Parathyroid adenoma (tissue), 2 donors: ENCODE results near the gene RIN3.

Experiments
- H2AFZ ChIP-seq: fragments of 300-600 bp; sonication (generic); one replicate; pipeline ENCODE4 v1.7.0; 2017; ENCODE audit warnings: antibody characterized with exemption, mild to moderate bottlenecking
- H3K27ac ChIP-seq: fragments of 300-600 bp; sonication (generic); one replicate; pipeline ENCODE4 v1.7.0; 2017
- H3K27me3 ChIP-seq: fragments of 300-600 bp; sonication (generic); one replicate; pipeline ENCODE4 v1.7.0; 2017; ENCODE audit warnings: low read length; ENCODE audit not compliant: control insufficient read depth, insufficient read depth
- H3K36me3 ChIP-seq: fragments of 300-600 bp; sonication (generic); one replicate; pipeline ENCODE4 v1.7.0; 2017; ENCODE audit warnings: low read length; ENCODE audit not compliant: control insufficient read depth, insufficient read depth
- H3K4me1 ChIP-seq: fragments of 300-600 bp; sonication (generic); one replicate; pipeline ENCODE4 v1.7.0; 2017; ENCODE audit warnings: control low read depth
- H3K4me2 ChIP-seq: fragments of 300-600 bp; sonication (generic); one replicate; pipeline ENCODE4 v1.7.0; 2017; ENCODE audit warnings: low read length
- H3K4me3 ChIP-seq: fragments of 300-600 bp; sonication (generic); one replicate; pipeline ENCODE4 v1.7.0; 2017; ENCODE audit warnings: low read depth, low read length
- H3K79me2 ChIP-seq: fragments of 300-600 bp; sonication (generic); one replicate; pipeline ENCODE4 v1.7.0; 2017; ENCODE audit warnings: control low read depth
- H3K9ac ChIP-seq: fragments of 300-600 bp; sonication (generic); one replicate; pipeline ENCODE4 v1.7.0; 2017; ENCODE audit warnings: mild to moderate bottlenecking
- H3K9me3 ChIP-seq: fragments of 300-600 bp; sonication (generic); one replicate; pipeline ENCODE4 v1.7.0; 2017; ENCODE audit warnings: low read length; ENCODE audit not compliant: control insufficient read depth
- TF ChIP-seq, protein P1 (sequence below): fragments of 300-600 bp; sonication (generic); IDR thresholded peaks from one replicate; pipeline ENCODE4 v1.7.0; 2017; ENCODE audit warnings: antibody characterized with exemption, mild to moderate bottlenecking
- donor health status: primary hyperparathyroidism.

RIN3 gene

GRCh38 chr14:92528486-92529100 is 15.0 kb downstream of the RIN3 start:
- Histone ChIP-seq H3K9ac (no peak overlapping the region), H3K9me3 (no peaks in the 10 kb centered on the region), H3K27me3 (no peaks in the 10 kb centered on the region), H3K79me2 (peaks cover 35% of the 10 kb centered on the region), H3K36me3 (no peaks in the 10 kb centered on the region), H2AFZ (no peak overlapping the region), H3K4me1 (no peaks in the 10 kb centered on the region), H3K27ac (no peak overlapping the region), H3K4me3 (no peak overlapping the region), H3K4me2 (no peak overlapping the region)
- TF ChIP-seq, protein P1, sequence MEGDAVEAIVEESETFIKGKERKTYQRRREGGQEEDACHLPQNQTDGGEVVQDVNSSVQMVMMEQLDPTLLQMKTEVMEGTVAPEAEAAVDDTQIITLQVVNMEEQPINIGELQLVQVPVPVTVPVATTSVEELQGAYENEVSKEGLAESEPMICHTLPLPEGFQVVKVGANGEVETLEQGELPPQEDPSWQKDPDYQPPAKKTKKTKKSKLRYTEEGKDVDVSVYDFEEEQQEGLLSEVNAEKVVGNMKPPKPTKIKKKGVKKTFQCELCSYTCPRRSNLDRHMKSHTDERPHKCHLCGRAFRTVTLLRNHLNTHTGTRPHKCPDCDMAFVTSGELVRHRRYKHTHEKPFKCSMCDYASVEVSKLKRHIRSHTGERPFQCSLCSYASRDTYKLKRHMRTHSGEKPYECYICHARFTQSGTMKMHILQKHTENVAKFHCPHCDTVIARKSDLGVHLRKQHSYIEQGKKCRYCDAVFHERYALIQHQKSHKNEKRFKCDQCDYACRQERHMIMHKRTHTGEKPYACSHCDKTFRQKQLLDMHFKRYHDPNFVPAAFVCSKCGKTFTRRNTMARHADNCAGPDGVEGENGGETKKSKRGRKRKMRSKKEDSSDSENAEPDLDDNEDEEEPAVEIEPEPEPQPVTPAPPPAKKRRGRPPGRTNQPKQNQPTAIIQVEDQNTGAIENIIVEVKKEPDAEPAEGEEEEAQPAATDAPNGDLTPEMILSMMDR, result no peak

DNA sequence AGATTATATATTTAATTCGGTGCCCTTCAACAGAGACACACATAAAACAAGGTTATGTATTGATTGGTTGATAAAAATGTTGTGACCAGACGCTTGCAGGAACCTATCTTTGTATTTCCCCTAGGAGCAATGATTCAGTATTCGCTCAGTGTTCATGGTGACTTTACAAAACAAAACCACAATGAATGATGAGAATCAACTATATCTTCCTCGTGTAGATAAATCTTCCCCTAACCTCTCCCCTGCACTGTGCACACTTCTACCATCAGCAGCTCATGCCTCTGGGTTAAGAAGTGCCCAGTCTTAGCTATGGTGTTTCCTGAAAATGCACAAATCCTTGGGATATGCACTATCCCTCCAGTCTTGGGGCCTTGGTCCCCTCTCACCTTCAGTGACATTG is 16.3 kb downstream of the RIN3 start:
- Histone ChIP-seq H2AFZ (no peak overlapping the region), H3K36me3 (no peaks in the 10 kb centered on the region), H3K27me3 (no peaks in the 10 kb centered on the region), H3K4me3 (no peak overlapping the region), H3K27ac (no peak overlapping the region), H3K9me3 (no peaks in the 10 kb centered on the region), H3K9ac (no peak overlapping the region), H3K4me2 (no peak overlapping the region), H3K79me2 (peaks cover 23% of the 10 kb centered on the region), H3K4me1 (no peaks in the 10 kb centered on the region)
- TF ChIP-seq, protein P1, result no peak

- TF ChIP-seq, protein P1, result no peak
- H3K9ac ChIP-seq, result no peak overlapping the region
- H3K36me3 ChIP-seq, result no peaks in the 10 kb centered on the region
- H3K4me3 ChIP-seq, result no peak overlapping the region
- no peaks in the 10 kb centered on the region for H3K27me3 ChIP-seq
- no peak overlapping the region for H3K4me2 ChIP-seq
- peaks cover 14% of the 10 kb centered on the region for H3K79me2 ChIP-seq
- H3K9me3 ChIP-seq, result no peaks in the 10 kb centered on the region
- no peak overlapping the region for H3K27ac ChIP-seq
- no peaks in the 10 kb centered on the region for H3K4me1 ChIP-seq
- H2AFZ ChIP-seq, result no peak overlapping the region
Measured at GRCh38 chr14:92531106-92531873, 17.7 kb downstream of the RIN3 start.

DNA sequence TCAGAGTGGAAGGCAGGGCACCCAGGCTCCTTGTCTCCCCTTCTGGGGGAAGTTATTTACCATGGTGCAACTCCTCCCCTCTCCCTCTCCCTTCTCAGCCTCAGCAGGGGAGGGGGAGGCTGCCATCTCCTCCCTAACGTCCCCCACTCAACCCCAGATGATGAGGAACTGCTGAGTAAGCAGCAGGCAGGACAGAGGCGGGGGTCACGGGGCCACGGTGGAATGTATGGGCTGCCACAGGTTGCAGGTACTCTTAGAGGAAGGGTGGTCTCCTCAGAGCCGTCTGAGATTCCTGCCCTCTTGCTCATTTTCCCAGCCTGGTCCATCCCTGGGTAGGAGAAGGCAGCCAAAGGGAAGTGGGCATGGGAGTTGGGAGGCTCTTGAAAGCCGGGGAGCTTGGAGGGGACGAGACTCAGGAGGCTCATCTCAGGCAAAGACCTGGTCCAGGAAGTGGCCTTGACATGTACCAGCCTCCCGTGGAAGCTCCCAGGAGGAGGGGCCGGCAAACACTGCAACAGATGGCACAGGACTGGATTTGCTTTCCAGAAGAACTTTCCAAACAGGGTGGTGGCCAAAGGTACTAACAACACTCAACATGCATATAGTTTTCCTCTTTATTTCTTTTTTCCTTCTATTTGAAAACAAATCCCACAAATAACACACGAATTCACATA is 19.0 kb downstream of the RIN3 start:
- Histone ChIP-seq H3K4me3 (no peak overlapping the region), H2AFZ (no peak overlapping the region), H3K4me2 (no peak overlapping the region), H3K27me3 (no peaks in the 10 kb centered on the region), H3K36me3 (no peaks in the 10 kb centered on the region), H3K27ac (no peak overlapping the region), H3K4me1 (no peaks in the 10 kb centered on the region), H3K9ac (no peak overlapping the region), H3K9me3 (no peaks in the 10 kb centered on the region), H3K79me2 (peaks cover 8% of the 10 kb centered on the region)
- TF ChIP-seq, protein P1, result no peak
